ENCODE measurements around the gene NDUFV3.

GRCh38 chr21:42857216-42857615 lies 35.9 kb upstream of the NDUFV3 start:
- TF ChIP-seq CTCF (conservative IDR thresholded peaks at IDR 0.05 in 1 of 2, IDR thresholded peaks at IDR 0.05 in 1 of 2; ENCODE audit: low read depth in 1 of 2, low read length in 2 of 2) (no peak), EZH2 (IDR thresholded peaks at IDR 0.05; ENCODE audit: low read length, missing control alignments) (no peak)

Measured in fibroblast of lung (primary cell).